Measurements from ENCODE around the gene DRGX.

Gene DRGX

GRCh38 chr10:49397036-49397999 lies 1.4 kb upstream of the DRGX start:
- 4% methylated on average over 60 of the region's 61 CpGs for WGBS
- Histone ChIP-seq H4K8ac (ENCODE audit: low read length) (no peak overlapping the region), H2BK12ac (ENCODE audit: low read length in 2 of 2) (no peak overlapping the region), H4K91ac (ENCODE audit: low read length) (no peak overlapping the region), H3K23ac (ENCODE audit: low read length in 2 of 2) (no peak overlapping the region), H2BK5ac (ENCODE audit: low read depth, low read length, poor library complexity, severe bottlenecking) (no peak overlapping the region), H2BK15ac (ENCODE audit: low read depth, poor library complexity, severe bottlenecking) (no peak overlapping the region), H3K36me3 (ENCODE audit: control insufficient read depth in 1 of 2, insufficient read depth in 2 of 2, low read depth in 1 of 2, low read length in 2 of 2) (no peaks in the 10 kb centered on the region), H3K14ac (ENCODE audit: low read length in 2 of 2) (no peak overlapping the region), H3K27me3 (ENCODE audit: control insufficient read depth in 1 of 2, insufficient read depth in 1 of 2, low read length in 2 of 2) (peaks cover 75 to 99% of the 10 kb centered on the region in 2 experiments), H2BK120ac (ENCODE audit: low read depth, low read length) (no peak overlapping the region), H2AK5ac (ENCODE audit: low read length, severe bottlenecking) (no peak overlapping the region), H3K27ac (ENCODE audit: low read length, poor library complexity, severe bottlenecking) (no peak overlapping the region), H3K4me3 (ENCODE audit: insufficient read depth in 1 of 2, low read depth in 1 of 2, low read length in 2 of 2) (no peak overlapping the region), H3K79me1 (replicated peaks; ENCODE audit: low read length, poor library complexity, severe bottlenecking) (no peaks in the 10 kb centered on the region), H3K18ac (ENCODE audit: low read depth in 1 of 2, low read length in 2 of 2) (no peak overlapping the region), H3K4me2 (ENCODE audit: low read length, poor library complexity, severe bottlenecking) (peak overlapping the region; percentile 85), H3K9me3 (ENCODE audit: control insufficient read depth, low read length) (no peaks in the 10 kb centered on the region), H3K4ac (ENCODE audit: low read depth in 1 of 2, low read length in 2 of 2) (no peak overlapping the region), H3K4me1 (ENCODE audit: control insufficient read depth, insufficient read depth, low read depth, low read length) (peaks cover 20% of the 10 kb centered on the region), H2AFZ (ENCODE audit: low read depth, low read length) (no peak overlapping the region), H3K9ac (ENCODE audit: low read length) (no peak overlapping the region)
- DNase-seq, result no peak

- no peak for DNase-seq
- Histone ChIP-seq H2BK120ac (ENCODE audit: low read depth, low read length) (no peak overlapping the region), H4K8ac (ENCODE audit: low read length) (no peak overlapping the region), H3K4ac (ENCODE audit: low read depth in 1 of 2, low read length in 2 of 2) (no peak overlapping the region), H3K9ac (ENCODE audit: low read length) (no peak overlapping the region), H3K27ac (ENCODE audit: low read length, poor library complexity, severe bottlenecking) (no peak overlapping the region), H3K4me3 (ENCODE audit: insufficient read depth in 1 of 2, low read depth in 1 of 2, low read length in 2 of 2) (no peak overlapping the region), H3K23ac (ENCODE audit: low read length in 2 of 2) (no peak overlapping the region), H3K18ac (ENCODE audit: low read depth in 1 of 2, low read length in 2 of 2) (no peak overlapping the region), H4K91ac (ENCODE audit: low read length) (no peak overlapping the region), H3K14ac (ENCODE audit: low read length in 2 of 2) (no peak overlapping the region), H3K4me1 (ENCODE audit: control insufficient read depth, insufficient read depth, low read depth, low read length) (peaks cover 20% of the 10 kb centered on the region), H3K36me3 (ENCODE audit: control insufficient read depth in 1 of 2, insufficient read depth in 2 of 2, low read depth in 1 of 2, low read length in 2 of 2) (no peaks in the 10 kb centered on the region), H2BK5ac (ENCODE audit: low read depth, low read length, poor library complexity, severe bottlenecking) (no peak overlapping the region), H2BK15ac (ENCODE audit: low read depth, poor library complexity, severe bottlenecking) (no peak overlapping the region), H2AK5ac (ENCODE audit: low read length, severe bottlenecking) (no peak overlapping the region), H3K9me3 (ENCODE audit: control insufficient read depth, low read length) (no peaks in the 10 kb centered on the region), H2BK12ac (ENCODE audit: low read length in 2 of 2) (no peak overlapping the region), H2AFZ (ENCODE audit: low read depth, low read length) (no peak overlapping the region), H3K27me3 (ENCODE audit: control insufficient read depth in 1 of 2, insufficient read depth in 1 of 2, low read length in 2 of 2) (peaks cover 76 to 99% of the 10 kb centered on the region in 2 experiments), H3K4me2 (ENCODE audit: low read length, poor library complexity, severe bottlenecking) (no peak overlapping the region), H3K79me1 (replicated peaks; ENCODE audit: low read length, poor library complexity, severe bottlenecking) (no peaks in the 10 kb centered on the region)
- WGBS, result 19% methylated on average over 8 of the region's 8 CpGs
Observed at GRCh38 chr10:49396666-49396999, 744 bp upstream of the DRGX start.

GRCh38 chr10:49394933-49395740 lies 752 bp downstream of the DRGX start:
- Histone ChIP-seq H2BK5ac (ENCODE audit: low read depth, low read length, poor library complexity, severe bottlenecking) (no peak overlapping the region), H3K27ac (ENCODE audit: low read length, poor library complexity, severe bottlenecking) (no peak overlapping the region), H2AK5ac (ENCODE audit: low read length, severe bottlenecking) (no peak overlapping the region), H3K4me2 (ENCODE audit: low read length, poor library complexity, severe bottlenecking) (no peak overlapping the region), H3K9me3 (ENCODE audit: control insufficient read depth, low read length) (no peaks in the 10 kb centered on the region), H2BK15ac (ENCODE audit: low read depth, poor library complexity, severe bottlenecking) (no peak overlapping the region), H3K4me1 (ENCODE audit: control insufficient read depth, insufficient read depth, low read depth, low read length) (peaks cover 20% of the 10 kb centered on the region), H3K14ac (ENCODE audit: low read length in 2 of 2) (no peak overlapping the region), H4K8ac (ENCODE audit: low read length) (no peak overlapping the region), H2AFZ (ENCODE audit: low read depth, low read length) (no peak overlapping the region), H3K4me3 (ENCODE audit: insufficient read depth in 1 of 2, low read depth in 1 of 2, low read length in 2 of 2) (no peak overlapping the region), H3K27me3 (ENCODE audit: control insufficient read depth in 1 of 2, insufficient read depth in 1 of 2, low read length in 2 of 2) (peaks cover 83 to 100% of the 10 kb centered on the region in 2 experiments), H2BK12ac (ENCODE audit: low read length in 2 of 2) (no peak overlapping the region), H4K91ac (ENCODE audit: low read length) (no peak overlapping the region), H3K18ac (ENCODE audit: low read depth in 1 of 2, low read length in 2 of 2) (no peak overlapping the region), H3K36me3 (ENCODE audit: control insufficient read depth in 1 of 2, insufficient read depth in 2 of 2, low read depth in 1 of 2, low read length in 2 of 2) (no peaks in the 10 kb centered on the region), H3K9ac (ENCODE audit: low read length) (no peak overlapping the region), H3K79me1 (replicated peaks; ENCODE audit: low read length, poor library complexity, severe bottlenecking) (no peaks in the 10 kb centered on the region), H3K23ac (ENCODE audit: low read length in 2 of 2) (no peak overlapping the region), H3K4ac (ENCODE audit: low read depth in 1 of 2, low read length in 2 of 2) (no peak overlapping the region), H2BK120ac (ENCODE audit: low read depth, low read length) (no peak overlapping the region)
- DNase-seq, result no peak
- WGBS, result 1% methylated on average over 62 of the region's 62 CpGs

DNA sequence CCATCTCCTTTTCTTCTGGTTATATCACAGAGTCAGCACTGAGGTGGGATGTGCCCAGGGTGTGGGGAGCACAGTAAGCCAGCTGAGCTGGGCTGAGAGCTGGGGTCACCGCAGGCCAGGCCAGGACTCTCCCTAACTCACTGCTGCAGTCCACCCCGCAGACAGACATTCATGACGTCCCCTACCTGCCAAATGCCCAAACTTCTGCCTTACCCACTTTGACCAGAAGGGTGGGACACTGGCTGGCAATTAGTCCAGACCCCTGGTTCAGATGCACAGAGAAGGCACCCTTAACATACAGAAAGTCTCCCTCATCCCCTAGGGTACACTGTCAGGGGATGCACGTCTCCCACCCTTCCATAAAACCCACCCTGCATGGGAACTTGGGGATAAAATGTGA lies 2.1 kb downstream of the DRGX start:
- H3K79me1 ChIP-seq (replicated peaks; ENCODE audit: low read length, poor library complexity, severe bottlenecking), result no peaks in the 10 kb centered on the region
- H3K9ac ChIP-seq (ENCODE audit: low read length), result no peak overlapping the region
- H3K36me3 ChIP-seq (ENCODE audit: control insufficient read depth in 1 of 2, insufficient read depth in 2 of 2, low read depth in 1 of 2, low read length in 2 of 2), result no peaks in the 10 kb centered on the region
- no peak overlapping the region for H3K18ac ChIP-seq (ENCODE audit: low read depth in 1 of 2, low read length in 2 of 2)
- H3K9me3 ChIP-seq (ENCODE audit: control insufficient read depth, low read length), result no peaks in the 10 kb centered on the region
- H2BK120ac ChIP-seq (ENCODE audit: low read depth, low read length), result no peak overlapping the region
- no peak overlapping the region for H2AFZ ChIP-seq (ENCODE audit: low read depth, low read length)
- H2BK5ac ChIP-seq (ENCODE audit: low read depth, low read length, poor library complexity, severe bottlenecking), result no peak overlapping the region
- no peak for DNase-seq
- peaks cover 20% of the 10 kb centered on the region for H3K4me1 ChIP-seq (ENCODE audit: control insufficient read depth, insufficient read depth, low read depth, low read length)
- H3K4me2 ChIP-seq (ENCODE audit: low read length, poor library complexity, severe bottlenecking), result no peak overlapping the region
- H3K4me3 ChIP-seq (ENCODE audit: insufficient read depth in 1 of 2, low read depth in 1 of 2, low read length in 2 of 2), result no peak overlapping the region
- no peak overlapping the region for H4K8ac ChIP-seq (ENCODE audit: low read length)
- H2BK12ac ChIP-seq (ENCODE audit: low read length in 2 of 2), result no peak overlapping the region
- H2AK5ac ChIP-seq (ENCODE audit: low read length, severe bottlenecking), result no peak overlapping the region
- H3K14ac ChIP-seq (ENCODE audit: low read length in 2 of 2), result no peak overlapping the region
- no peak overlapping the region for H3K23ac ChIP-seq (ENCODE audit: low read length in 2 of 2)
- no peak overlapping the region for H4K91ac ChIP-seq (ENCODE audit: low read length)
- no peak overlapping the region for H2BK15ac ChIP-seq (ENCODE audit: low read depth, poor library complexity, severe bottlenecking)
- WGBS, result 32% methylated on average over 4 of the region's 4 CpGs
- H3K27me3 ChIP-seq (ENCODE audit: control insufficient read depth in 1 of 2, insufficient read depth in 1 of 2, low read length in 2 of 2), result peaks cover 78 to 96% of the 10 kb centered on the region in 2 experiments
- H3K4ac ChIP-seq (ENCODE audit: low read depth in 1 of 2, low read length in 2 of 2), result no peak overlapping the region
- H3K27ac ChIP-seq (ENCODE audit: low read length, poor library complexity, severe bottlenecking), result no peak overlapping the region
